K562 (cell line): ENCODE measurements around the gene SPATA25. TPM values are rescaled to one million over a fixed set of nuclear protein-coding genes. Genes with fewer than 3 reads are reported as not detected.

Experiments used
- CBFA2T2 ChIP-seq: fragments of 450-650 bp; conservative IDR thresholded peaks from 2 replicates; pipeline ENCODE4 v1.6.1; 2017; ENCODE audit warnings: mild to moderate bottlenecking
- DNMT1 ChIP-seq: fragments of 450-650 bp; IDR thresholded peaks from 2 replicates; pipeline ENCODE4 v1.6.1; 2016; ENCODE audit warnings: antibody characterized with exemption, mild to moderate bottlenecking
- ELK1 ChIP-seq: sonication (generic); formaldehyde crosslinking; IDR thresholded peaks from 2 replicates; pipeline ENCODE4 v1.8.1; 2022; ENCODE audit warnings: missing genetic modification reagents
- GTF2E2 ChIP-seq: fragments of 200-800 bp; sonication (Bioruptor generic); IDR thresholded peaks from 2 replicates; pipeline ENCODE4 v1.6.1; 2016; ENCODE audit warnings: missing genetic modification characterization, missing compliant biosample characterization
- HDAC6 ChIP-seq: IDR thresholded peaks from 2 replicates; pipeline ENCODE4 v1.6.1; 2012; ENCODE audit warnings: low read depth, mild to moderate bottlenecking, control low read depth, inconsistent platforms, low read length, moderate library complexity
- HMGN3 ChIP-seq: IDR thresholded peaks from 2 replicates; pipeline ENCODE4 v1.6.1; 2011; ENCODE audit warnings: borderline replicate concordance, low read depth, mild to moderate bottlenecking, mixed read lengths, low read length; ENCODE audit not compliant: insufficient read length; ENCODE audit errors: extremely low read depth
- KLF6 ChIP-seq: fragments of 250-450 bp; sonication (Bioruptor Pico); IDR thresholded peaks from 2 replicates; pipeline ENCODE4 v1.4.0; 2020; ENCODE audit warnings: mild to moderate bottlenecking, moderate library complexity, borderline replicate concordance
- LCOR ChIP-seq: sonication (generic); formaldehyde crosslinking; IDR thresholded peaks from 2 replicates; pipeline ENCODE4 v1.8.0; 2022; ENCODE audit warnings: mild to moderate bottlenecking, missing genetic modification reagents
- MLLT1 ChIP-seq, 2 experiments: fragments of 450-650 bp; IDR thresholded peaks; 2 replicates each; pipeline ENCODE4 v1.6.1; 2016
- MYNN ChIP-seq, 2 experiments: sonication (generic); formaldehyde crosslinking in 1 of 2; IDR thresholded peaks; 2 replicates each; pipeline versions ENCODE4 v1.5.0 to v1.6.1; 2016 to 2020; ENCODE audit warnings: antibody characterized with exemption in 1 of 2, missing genetic modification reagents in 1 of 2
- NCOA6 ChIP-seq: fragments of 450-650 bp; IDR thresholded peaks from 2 replicates; pipeline ENCODE4 v1.6.1; 2017; ENCODE audit warnings: mild to moderate bottlenecking
- NFIC ChIP-seq: fragments of 450-650 bp; IDR thresholded peaks from 2 replicates; pipeline ENCODE4 v1.6.1; 2017; ENCODE audit warnings: mild to moderate bottlenecking, inconsistent platforms
- POLR2A ChIP-seq: fragments of 450-650 bp; conservative IDR thresholded peaks from 2 replicates; pipeline ENCODE4 v1.6.1; 2016
- RBM15 ChIP-seq: fragments of 200-400 bp; formaldehyde crosslinking; IDR thresholded peaks from 2 replicates; pipeline ENCODE4 v1.6.1; 2018; ENCODE audit warnings: mild to moderate bottlenecking, low read length, moderate library complexity; ENCODE audit not compliant: insufficient read depth
- SIX5 ChIP-seq, 2 experiments: IDR thresholded peaks; 2 replicates each; pipeline ENCODE4 v1.6.1; 2011; ENCODE audit warnings: low read length in 2 of 2, borderline replicate concordance in 1 of 2, low read depth in 1 of 2, mild to moderate bottlenecking in 1 of 2, moderate library complexity in 1 of 2; ENCODE audit not compliant: insufficient read depth in 1 of 2
- SMARCC2 ChIP-seq: fragments of 450-650 bp; IDR thresholded peaks from 2 replicates; pipeline ENCODE4 v1.6.1; 2017; ENCODE audit warnings: antibody characterized with exemption, moderate library complexity, mild to moderate bottlenecking, low read depth
- TEAD4 ChIP-seq, 2 experiments: sonication (generic) in 1 of 2; formaldehyde crosslinking in 1 of 2; IDR thresholded peaks; 2 replicates each; pipeline versions ENCODE4 v1.6.1 to v1.8.0; 2012 to 2022; ENCODE audit warnings: borderline replicate concordance in 1 of 2, inconsistent platforms in 1 of 2, low read length in 1 of 2, mild to moderate bottlenecking in 1 of 2, missing genetic modification reagents in 1 of 2
- ZNF224 ChIP-seq: sonication (generic); formaldehyde crosslinking; IDR thresholded peaks from 2 replicates; pipeline ENCODE4 v1.8.0; 2022; ENCODE audit warnings: mild to moderate bottlenecking, missing genetic modification reagents
- ZNF707 ChIP-seq: fragments of 250-450 bp; sonication (Bioruptor Pico); conservative IDR thresholded peaks from 2 replicates; pipeline ENCODE4 v1.8.0; 2022; ENCODE audit warnings: inconsistent platforms, mild to moderate bottlenecking, moderate library complexity
- ZNF79 ChIP-seq: fragments of 250-450 bp; sonication (Bioruptor Pico); IDR thresholded peaks from 2 replicates; pipeline ENCODE4 v1.4.0; 2020; ENCODE audit warnings: low read depth, mild to moderate bottlenecking, moderate library complexity
- ZZZ3 ChIP-seq: fragments of 450-650 bp; IDR thresholded peaks from 2 replicates; pipeline ENCODE4 v1.6.1; 2016; ENCODE audit warnings: antibody characterized with exemption, mild to moderate bottlenecking, moderate library complexity
- polyA plus RNA-seq, 8 experiments: library from polyadenylated mRNA; depleted of rRNA in 4 of 8; stranded (reverse) in 5 of 8; unstranded in 3 of 8; fragments of >200 nt; fragmentation: Nextera tagmentation in 2 of 8; fragmentation: Illumina TruSeq in 1 of 8; extraction: Ambion mirVana in 2 of 8; extraction: Trizol in 1 of 8; gene quantifications; 2 replicates each; pipeline versions ENCODE4 v1.2.1 to v1.2.3, GENCODE V29; 2011 to 2014; ENCODE audit warnings: inconsistent platforms in 1 of 8, missing spikeins in 1 of 8
- total RNA-seq, 7 experiments: library from RNA; depleted of rRNA in 6 of 7; stranded (reverse); fragments of >200 nt in 6 of 7; fragmentation: Illumina TruSeq in 2 of 7; extraction: Trizol in 2 of 7; gene quantifications; 2 replicates each; pipeline versions ENCODE4 v1.2.1 to v1.2.3, GENCODE V29; 2011 to 2021; ENCODE audit warnings: low replicate concordance in 1 of 7
- TF ChIP-seq, protein P1 (sequence below): IDR thresholded peaks from 2 replicates; pipeline ENCODE4 v1.6.1; 2011; ENCODE audit warnings: borderline replicate concordance, low read depth, mild to moderate bottlenecking, moderate library complexity, low read length; ENCODE audit not compliant: insufficient read depth, poor library complexity, severe bottlenecking
- TF ChIP-seq, protein P2 (sequence below): sonication (generic); formaldehyde crosslinking; IDR thresholded peaks from 2 replicates; pipeline ENCODE4 v1.9.0; 2022; ENCODE audit warnings: mild to moderate bottlenecking, missing genetic modification reagents

Gene SPATA25
- total and polyA plus RNA-seq, 9 of the 15 experiments (the other 6 are each of a cell fraction or from before 2014, with no cell fraction given): 0.21 to 0.95 (median 0.53) TPM; not detected in 3

DNA sequence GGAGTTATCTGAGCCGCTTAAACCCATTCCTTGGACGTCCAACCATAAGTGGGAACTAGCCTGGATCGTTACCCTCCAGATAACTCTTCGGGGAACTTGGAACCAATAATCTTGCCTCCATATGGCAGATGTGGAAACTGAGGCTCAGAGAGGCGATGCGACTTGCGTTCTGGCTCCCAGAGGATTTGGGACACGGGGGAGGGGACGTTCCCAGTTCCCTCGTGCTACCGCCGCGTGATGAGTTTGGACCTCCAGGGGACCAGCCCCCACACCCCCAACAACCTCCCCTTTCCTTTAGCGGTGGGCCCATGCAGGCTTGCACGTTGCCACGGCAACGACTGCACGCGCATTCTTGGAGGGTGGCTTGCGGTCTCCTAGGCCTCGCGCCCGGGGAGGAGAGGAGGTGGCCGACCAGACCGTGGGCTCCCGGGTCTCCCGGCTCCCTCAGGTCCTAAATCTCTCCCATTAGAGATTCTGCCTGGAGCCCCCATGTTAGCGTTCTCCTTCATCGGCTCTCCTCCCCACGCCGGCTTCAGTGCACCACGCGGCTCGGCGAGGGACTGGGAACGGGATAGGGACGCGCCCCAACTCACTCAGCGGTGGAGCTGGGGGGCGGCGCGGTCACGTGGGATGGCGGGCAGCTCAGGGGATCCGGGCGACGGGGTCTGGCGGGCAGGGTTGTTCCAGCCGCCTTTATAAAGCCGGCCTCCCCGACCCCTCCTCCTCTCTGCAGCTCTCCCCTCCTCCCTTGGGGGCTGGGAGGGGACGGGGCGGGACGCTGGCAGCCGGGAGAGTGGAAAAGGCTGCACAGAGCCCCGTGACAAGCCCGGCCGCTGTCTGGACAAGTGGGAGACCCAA, 24.3 kb upstream of the SPATA25 start, which contains the start of gene PLTP (continued):
- TF ChIP-seq, protein P1, sequence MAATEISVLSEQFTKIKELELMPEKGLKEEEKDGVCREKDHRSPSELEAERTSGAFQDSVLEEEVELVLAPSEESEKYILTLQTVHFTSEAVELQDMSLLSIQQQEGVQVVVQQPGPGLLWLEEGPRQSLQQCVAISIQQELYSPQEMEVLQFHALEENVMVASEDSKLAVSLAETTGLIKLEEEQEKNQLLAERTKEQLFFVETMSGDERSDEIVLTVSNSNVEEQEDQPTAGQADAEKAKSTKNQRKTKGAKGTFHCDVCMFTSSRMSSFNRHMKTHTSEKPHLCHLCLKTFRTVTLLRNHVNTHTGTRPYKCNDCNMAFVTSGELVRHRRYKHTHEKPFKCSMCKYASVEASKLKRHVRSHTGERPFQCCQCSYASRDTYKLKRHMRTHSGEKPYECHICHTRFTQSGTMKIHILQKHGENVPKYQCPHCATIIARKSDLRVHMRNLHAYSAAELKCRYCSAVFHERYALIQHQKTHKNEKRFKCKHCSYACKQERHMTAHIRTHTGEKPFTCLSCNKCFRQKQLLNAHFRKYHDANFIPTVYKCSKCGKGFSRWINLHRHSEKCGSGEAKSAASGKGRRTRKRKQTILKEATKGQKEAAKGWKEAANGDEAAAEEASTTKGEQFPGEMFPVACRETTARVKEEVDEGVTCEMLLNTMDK: no peak
- no peak for TF ChIP-seq ZNF224 (CRISPR knock-in tag)
- no peak; the same call in 1 of the 2 replicates for TF ChIP-seq NFIC
- TF ChIP-seq ZZZ3: no peak
- TF ChIP-seq ELK1 (CRISPR knock-in tag): no peak
- TF ChIP-seq GTF2E2: 0 out of 2 replicates have a peak, but pooled peaks have one; percentile 32
- no peak for TF ChIP-seq MYNN (IDR thresholded peaks at IDR 0.05)
- no peak for TF ChIP-seq MYNN (CRISPR knock-in tag; IDR thresholded peaks at IDR 0.05)
- TF ChIP-seq HMGN3: peak; percentile 2
- TF ChIP-seq NCOA6: no peak
- TF ChIP-seq, protein P2, sequence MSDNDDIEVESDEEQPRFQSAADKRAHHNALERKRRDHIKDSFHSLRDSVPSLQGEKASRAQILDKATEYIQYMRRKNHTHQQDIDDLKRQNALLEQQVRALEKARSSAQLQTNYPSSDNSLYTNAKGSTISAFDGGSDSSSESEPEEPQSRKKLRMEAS: 0 out of 2 replicates have a peak, but pooled peaks have one; percentile 10
- TF ChIP-seq LCOR (CRISPR knock-in tag): no peak; the same call in 1 of the 2 replicates
- no peak for TF ChIP-seq SIX5 (IDR thresholded peaks at IDR 0.05; ENCODE audit: borderline replicate concordance in 1 of 2, insufficient read depth in 1 of 2, low read depth in 1 of 2, low read length in 2 of 2)
- TF ChIP-seq KLF6 (CRISPR knock-in tag): no peak
- TF ChIP-seq POLR2A: peak; percentile 15
- TF ChIP-seq SMARCC2: no peak
- TF ChIP-seq TEAD4 (IDR thresholded peaks at IDR 0.05; ENCODE audit: low read length): no peak
- no peak for TF ChIP-seq TEAD4 (CRISPR knock-in tag; IDR thresholded peaks at IDR 0.05; ENCODE audit: borderline replicate concordance)
- TF ChIP-seq RBM15: no peak
- TF ChIP-seq ZNF707 (CRISPR knock-in tag): no peak
- TF ChIP-seq DNMT1: no peak
- no peak for TF ChIP-seq HDAC6
- TF ChIP-seq MLLT1 (IDR thresholded peaks at IDR 0.05): 0 out of 4 replicates have a peak, but pooled peaks of 1 of the 2 experiments have one; percentile 0
- no peak for TF ChIP-seq CBFA2T2
- TF ChIP-seq ZNF79: no peak
